IMR-90 (cell line): ENCODE results near the gene PIP4K2A. TPM values are rescaled to one million over a fixed set of nuclear protein-coding genes. Genes with fewer than 3 reads are reported as not detected.

Experiments
- ATAC-seq: fragments of 200-7000 bp; cut with Tn5 transposase; 2 replicates; pipeline ENCODE4 v1.9.1; 2020; ENCODE audit warnings: low read depth, mild to moderate bottlenecking, moderate library complexity
- BruUV-seq: library from RNA; stranded (reverse); fragments of 400-500 nt; replicated peaks from 2 replicates; lab custom pipeline; 2021; lab: Mats Ljungman, UMichigan
- CTCF ChIA-PET: fragments of 300-600 bp; formaldehyde crosslinking; extraction: SDS; loops from one replicate; lab custom pipeline; 2021; ENCODE audit warnings: antibody characterized with exemption; lab: Yijun Ruan, JAX
- POLR2A ChIA-PET: fragments of 300-600 bp; sonication (Branson Sonifier 250); formaldehyde crosslinking; loops from one replicate; lab custom pipeline; 2022; ENCODE audit warnings: antibody characterized with exemption; ENCODE audit not compliant: unreplicated experiment; lab: Charles Lee
- DNase-seq: peaks from one replicate; pipeline ENCODE4 v3.0.0; 2013
- H2AFZ ChIP-seq: replicated peaks from 2 replicates; pipeline ENCODE3; 2013; ENCODE audit warnings: low read length, mild to moderate bottlenecking; ENCODE audit not compliant: poor library complexity
- H2AK5ac ChIP-seq: 2 replicates; pipeline ENCODE4 v1.6.1; 2013; ENCODE audit warnings: low read depth, low read length, inconsistent platforms
- H2AK9ac ChIP-seq: replicated peaks from 2 replicates; pipeline ENCODE3; 2013; ENCODE audit warnings: mild to moderate bottlenecking, low read depth, low read length, moderate library complexity; ENCODE audit not compliant: poor library complexity
- H2BK120ac ChIP-seq: 2 replicates; pipeline ENCODE4 v1.6.1; 2013; ENCODE audit warnings: low read depth, low read length, inconsistent platforms
- H2BK15ac ChIP-seq: 3 replicates; pipeline ENCODE4 v1.6.1; 2013; ENCODE audit warnings: low read depth, low read length, inconsistent platforms
- H2BK20ac ChIP-seq: 2 replicates; pipeline ENCODE4 v1.6.1; 2013; ENCODE audit warnings: low read depth, mild to moderate bottlenecking, inconsistent platforms, low read length, moderate library complexity
- H2BK5ac ChIP-seq: 2 replicates; pipeline ENCODE4 v1.6.1; 2013; ENCODE audit warnings: mild to moderate bottlenecking, low read depth, low read length, inconsistent platforms; ENCODE audit not compliant: poor library complexity, severe bottlenecking
- H3K14ac ChIP-seq: replicated peaks from 2 replicates; pipeline ENCODE4 v1.6.1; 2013; ENCODE audit warnings: low read depth, low read length, inconsistent platforms
- H3K18ac ChIP-seq: 2 replicates; pipeline ENCODE4 v1.6.1; 2013; ENCODE audit warnings: low read depth, low read length, control low read depth
- H3K23ac ChIP-seq: 2 replicates; pipeline ENCODE4 v1.6.1; 2013; ENCODE audit warnings: low read depth, low read length, inconsistent platforms
- H3K27ac ChIP-seq: 2 replicates; pipeline ENCODE4 v1.5.1; 2013; ENCODE audit warnings: mild to moderate bottlenecking, control low read depth, low read length; ENCODE audit not compliant: insufficient read depth
- H3K27me3 ChIP-seq: 2 replicates; pipeline ENCODE4 v1.6.1; 2013; ENCODE audit warnings: low read length; ENCODE audit not compliant: control insufficient read depth, insufficient read depth
- H3K36me3 ChIP-seq: 2 replicates; pipeline ENCODE4 v1.6.1; 2013; ENCODE audit warnings: low read length, mixed read lengths; ENCODE audit not compliant: control insufficient read depth, insufficient read depth
- H3K4ac ChIP-seq: 2 replicates; pipeline ENCODE4 v1.6.1; 2013; ENCODE audit warnings: low read depth, low read length, inconsistent platforms
- H3K4me1 ChIP-seq: 2 replicates; pipeline ENCODE4 v1.6.1; 2013; ENCODE audit warnings: low read length, mixed read lengths; ENCODE audit not compliant: control insufficient read depth, insufficient read depth
- H3K4me2 ChIP-seq: 2 replicates; pipeline ENCODE4 v1.6.1; 2013; ENCODE audit warnings: low read depth, mild to moderate bottlenecking, control low read depth, low read length, moderate library complexity
- H3K4me3 ChIP-seq: 2 replicates; pipeline ENCODE4 v1.5.1; 2013; ENCODE audit warnings: low read depth, mild to moderate bottlenecking, control low read depth, low read length, moderate library complexity; ENCODE audit not compliant: insufficient read depth
- H3K56ac ChIP-seq: 2 replicates; pipeline ENCODE4 v1.6.1; 2013; ENCODE audit warnings: low read length, inconsistent platforms; ENCODE audit not compliant: insufficient read depth; ENCODE audit errors: extremely low read depth
- H3K79me1 ChIP-seq, 2 experiments: 2 replicates each; pipeline ENCODE4 v1.6.1; 2013; ENCODE audit warnings: low read length in 2 of 2, inconsistent platforms in 1 of 2, low read depth in 1 of 2
- H3K9ac ChIP-seq: 2 replicates; pipeline ENCODE4 v1.6.1; 2013; ENCODE audit warnings: low read depth, low read length, control low read depth
- H3K9me1 ChIP-seq: 2 replicates; pipeline ENCODE4 v1.6.1; 2013; ENCODE audit warnings: low read length, inconsistent platforms; ENCODE audit not compliant: insufficient read depth
- H3K9me3 ChIP-seq: 2 replicates; pipeline ENCODE4 v1.6.1; 2013; ENCODE audit warnings: low read length; ENCODE audit not compliant: control insufficient read depth, insufficient read depth
- H4K20me1 ChIP-seq: 2 replicates; pipeline ENCODE4 v1.6.1; 2013; ENCODE audit warnings: low read length, inconsistent platforms; ENCODE audit not compliant: insufficient read depth
- H4K5ac ChIP-seq: 2 replicates; pipeline ENCODE4 v1.6.1; 2013; ENCODE audit warnings: mild to moderate bottlenecking, low read depth, low read length, control low read depth
- H4K8ac ChIP-seq, 2 experiments: 2 replicates each; pipeline ENCODE4 v1.6.1; 2013; ENCODE audit warnings: low read depth in 2 of 2, low read length in 2 of 2, control low read depth in 1 of 2, inconsistent platforms in 1 of 2
- H4K91ac ChIP-seq: 2 replicates; pipeline ENCODE4 v1.6.1; 2013; ENCODE audit warnings: low read depth, low read length, inconsistent platforms; ENCODE audit not compliant: insufficient read depth
- BHLHE40 ChIP-seq: fragments of 150-350 bp; IDR thresholded peaks from 2 replicates; pipeline ENCODE4 v1.6.1; 2016; ENCODE audit warnings: mild to moderate bottlenecking, low read depth, low read length
- MAFK ChIP-seq: IDR thresholded peaks from 2 replicates; pipeline ENCODE4 v1.6.1; 2012; ENCODE audit warnings: low read depth, low read length, improper control_type of control experiment
- MXI1 ChIP-seq: IDR thresholded peaks from 2 replicates; pipeline ENCODE4 v1.6.1; 2012; ENCODE audit warnings: low read depth, mild to moderate bottlenecking, low read length, moderate library complexity, borderline replicate concordance
- RFX5 ChIP-seq: IDR thresholded peaks from 2 replicates; pipeline ENCODE4 v1.8.0; 2012; ENCODE audit warnings: low read depth, mild to moderate bottlenecking, low read length, moderate library complexity
- WGBS, 2 experiments: methylation state at CpG; one replicate each; pipeline versions ENCODE4 v1.1.5 to v1.1.7; 2013; ENCODE audit warnings: missing lambda C conversion rate in 2 of 2; ENCODE audit not compliant: insufficient read length in 1 of 2; ENCODE audit errors: extremely low coverage in 2 of 2; 5-methylcytosine and 5-hydroxymethylcytosine counted together
- dilution Hi-C: fragments of 300-500 bp; cut with HindIII; formaldehyde crosslinking; loops from one replicate; pipeline ENCODE4 v1.14.3; 2018; ENCODE audit warnings: low sequenced_read_pairs; ENCODE audit not compliant: unreplicated experiment
- in situ Hi-C: fragments of 300-500 bp; cut with MboI; formaldehyde crosslinking; loops from 3 replicates; pipeline ENCODE4 v1.14.3; 2019; ENCODE audit warnings: low sequenced_read_pairs, inconsistent platforms, mixed read lengths
- intact Hi-C: fragments of 100-400 bp; cut with micrococcal nuclease; formaldehyde crosslinking; loops from 2 replicates; pipeline ENCODE4 v1.10.0; 2022
- polyA plus RNA-seq, 3 experiments: library from polyadenylated mRNA; depleted of rRNA; stranded (reverse); fragments of >200 nt; gene quantifications; 2 replicates each; pipeline ENCODE4 v1.2.3, GENCODE V29; 2012; ENCODE audit warnings: low replicate concordance in 1 of 3
- total RNA-seq: library from RNA; depleted of rRNA; stranded (reverse); fragments of >200 nt; gene quantifications from 2 replicates; pipeline ENCODE4 v1.2.3, GENCODE V29; 2012

PIP4K2A gene
- total and polyA plus RNA-seq, 2 of the 4 experiments (the other 2 are of a cell fraction), result 9.8 to 18.1 TPM

GRCh38 chr10:22677333-22677732 lies 37.0 kb downstream of the PIP4K2A start:
- H3K9me3 ChIP-seq, result no peaks in the 10 kb centered on the region
- POLR2A ChIA-PET, result no interaction called here

More at GRCh38 chr10:22677333-22677732, 37.0 kb downstream of the PIP4K2A start:
- Histone ChIP-seq H3K79me1 (peaks cover 46 to 69% of the 10 kb centered on the region in 2 experiments), H2BK15ac (no peak overlapping the region), H3K56ac (no peak overlapping the region), H3K23ac (no peak overlapping the region), H3K27ac (no peak overlapping the region), H3K4ac (no peak overlapping the region), H4K8ac (no peak overlapping the region), H2BK20ac (no peak overlapping the region), H3K36me3 (no peaks in the 10 kb centered on the region), H3K14ac (no peak overlapping the region), H4K5ac (no peak overlapping the region), H3K4me1 (peaks cover 6% of the 10 kb centered on the region), H3K27me3 (no peaks in the 10 kb centered on the region), H2BK120ac (no peak overlapping the region), H2AK5ac (no peak overlapping the region), H2AK9ac (no peak overlapping the region), H3K4me3 (no peak overlapping the region), H2AFZ (no peak overlapping the region), H4K91ac (no peak overlapping the region), H3K18ac (no peak overlapping the region), H4K20me1 (peaks cover 43% of the 10 kb centered on the region; the same call in 1 of the 2 replicates), H3K9ac (no peak overlapping the region), H2BK5ac (no peak overlapping the region), H3K4me2 (no peak overlapping the region), H3K9me1 (peaks cover 15% of the 10 kb centered on the region; the same call in 1 of the 2 replicates)
- dilution Hi-C loops, result no loop called here
- TF ChIP-seq BHLHE40, result no peak
- no peak for TF ChIP-seq RFX5
- no peak for TF ChIP-seq MXI1
- TF ChIP-seq MAFK, result no peak
- no TSS peak for BruUV-seq
- in situ Hi-C loops, result no loop called here
- intact Hi-C loops, result no loop called here
- CTCF ChIA-PET, result interaction anchor here (1.4 kb wide), 1 partner anchor 9 kb away, joined by 4 read pairs; no protein-coding TSS in a partner anchor
- WGBS, 2 experiments, result 100% methylated on average over 1 of the region's 5 CpGs; no CpG with 5 or more reads in 1 of the 2 experiments
- ATAC-seq (no peak), DNase-seq (no peak)
